Common myeloid progenitor, CD34-positive (primary cell): ENCODE measurements around the gene VPS41. TPM values are rescaled to one million over a fixed set of nuclear protein-coding genes. Genes with fewer than 3 reads are reported as not detected.
"Not testable (repeated sequence)": the region's sequence is repeated elsewhere in the genome, so short reads cannot be mapped to it uniquely, and the experiment has no call there.

ENCODE experiments used
- CTCF ChIA-PET: fragments of 350-600 bp; sonication (Branson Sonifier 250); formaldehyde crosslinking; loops from one replicate; lab custom pipeline; 2021; ENCODE audit warnings: antibody characterized with exemption; lab: Charles Lee
- POLR2A ChIA-PET: fragments of 350-600 bp; sonication (Branson Sonifier 250); formaldehyde crosslinking; loops from one replicate; lab custom pipeline; 2021; ENCODE audit warnings: antibody characterized with exemption; lab: Charles Lee
- DNase-seq, 3 donors: peaks; one replicate each; pipeline versions ENCODE4 v3.0.0 to v3.0.0-alpha.2; 2013
- H3K27ac ChIP-seq, 2 experiments: 1 replicate in 1 of 2; 2 replicates in 1 of 2; pipeline ENCODE4 v1.7.0; 2013; ENCODE audit warnings: inconsistent platforms in 2 of 2, low read length in 2 of 2, mild to moderate bottlenecking in 2 of 2, low read depth in 1 of 2, moderate library complexity in 1 of 2; ENCODE audit not compliant: severe bottlenecking in 2 of 2, insufficient read depth in 1 of 2, poor library complexity in 1 of 2
- H3K27me3 ChIP-seq, 5 experiments: replicated peaks in 2 of 5; 1 replicate in 3 of 5; 2 replicates in 2 of 5; pipeline versions ENCODE4 v1.6.1 to v1.7.0; 2013; ENCODE audit warnings: low read length in 4 of 5, mild to moderate bottlenecking in 2 of 5, moderate library complexity in 2 of 5, inconsistent platforms in 1 of 5; ENCODE audit not compliant: insufficient read depth in 5 of 5, control insufficient read depth in 4 of 5
- H3K36me3 ChIP-seq, 4 experiments: 1 replicate in 2 of 4; 2 replicates in 2 of 4; pipeline versions ENCODE4 v1.6.1 to v1.7.0; 2013; ENCODE audit warnings: low read length in 3 of 4, control low read depth in 1 of 4, mild to moderate bottlenecking in 1 of 4; ENCODE audit not compliant: control insufficient read depth in 4 of 4, insufficient read depth in 4 of 4
- H3K4me1 ChIP-seq, 4 experiments: 1 replicate in 3 of 4; 2 replicates in 1 of 4; pipeline versions ENCODE4 v1.6.1 to v1.7.1; 2013; ENCODE audit warnings: low read length in 3 of 4, mild to moderate bottlenecking in 3 of 4, control low read depth in 1 of 4, inconsistent platforms in 1 of 4, moderate library complexity in 1 of 4; ENCODE audit not compliant: control insufficient read depth in 4 of 4, insufficient read depth in 4 of 4; ENCODE audit errors: control extremely low read depth in 1 of 4
- H3K4me3 ChIP-seq, 7 experiments: 1 replicate in 4 of 7; 2 replicates in 3 of 7; pipeline versions ENCODE4 v1.5.1 to v1.7.0; 2013; ENCODE audit warnings: mild to moderate bottlenecking in 7 of 7, low read length in 6 of 7, moderate library complexity in 6 of 7, inconsistent platforms in 2 of 7, low read depth in 2 of 7, control low read depth in 1 of 7; ENCODE audit not compliant: insufficient read depth in 4 of 7, control insufficient read depth in 1 of 7; ENCODE audit errors: extremely low read depth in 1 of 7
- H3K9me3 ChIP-seq, 5 experiments: 1 replicate in 4 of 5; 2 replicates in 1 of 5; pipeline versions ENCODE4 v1.6.1 to v1.7.1; 2013; ENCODE audit warnings: low read length in 4 of 5, mild to moderate bottlenecking in 2 of 5, inconsistent platforms in 1 of 5, low read depth in 1 of 5, moderate library complexity in 1 of 5; ENCODE audit not compliant: control insufficient read depth in 4 of 5, insufficient read depth in 2 of 5; ENCODE audit errors: control extremely low read depth in 1 of 5
- WGBS: methylation state at CpG from one replicate; pipeline ENCODE4 v1.1.5; 2013; ENCODE audit not compliant: insufficient coverage; 5-methylcytosine and 5-hydroxymethylcytosine counted together
- polyA plus RNA-seq: library from polyadenylated mRNA; unstranded; fragments of 120-200 nt; gene quantifications from one replicate; pipeline ENCODE4 v1.2.1, GENCODE V29; 2013

The VPS41 gene
- 54.4 TPM for polyA plus RNA-seq

- 1% methylated on average over 16 of the region's 20 CpGs for WGBS
- peaks cover 6 to 18% (median 12%) of the 10 kb centered on the region in 4 experiments for H3K4me1 ChIP-seq
- ChIA-PET CTCF (no interaction called here), POLR2A (interaction anchor here (0.6 kb wide), 1 partner anchor 12 kb away, joined by 3 read pairs; no protein-coding TSS in a partner anchor)
- peak; percentile 79 to 92 (median 88) for DNase-seq
- no peaks in the 10 kb centered on the region for H3K27me3 ChIP-seq
- peak within 1 kb of the TSS; percentile 80 to 96 (median 93) for H3K4me3 ChIP-seq
- peaks cover 0 to 2% (median 0%) of the 10 kb centered on the region in 4 experiments for H3K36me3 ChIP-seq
- H3K9me3 ChIP-seq, result no peaks in the 10 kb centered on the region
- H3K27ac ChIP-seq, result peak within 1 kb of the TSS; percentile 35 to 87
Measured at GRCh38 chr7:38908759-38909335, at the start of gene VPS41. TSS of gene VPS41 (minus strand) at chr7:38909191. CDS start at chr7:38909174, 17 bp downstream.

- Histone ChIP-seq H3K27ac (no peak overlapping the region), H3K4me1 (no peaks in the 10 kb centered on the region), H3K9me3 (no peaks in the 10 kb centered on the region), H3K27me3 (no peaks in the 10 kb centered on the region), H3K4me3 (no peak overlapping the region), H3K36me3 (no peaks in the 10 kb centered on the region)
- ChIA-PET POLR2A (no interaction called here), CTCF (no interaction called here)
- WGBS, result 50% methylated on average over 1 of the region's 5 CpGs
- DNase-seq, result no peak
Measured at GRCh38 chr7:38955892-38956291, 46.9 kb upstream of the VPS41 start.

GRCh38 chr7:38953971-38954370, 45.0 kb upstream of the VPS41 start:
- H3K27me3 ChIP-seq, result no peaks in the 10 kb centered on the region
- ChIA-PET CTCF (interaction anchor here (0.6 kb wide), 1 partner anchor 362 kb away, joined by 3 read pairs; no protein-coding TSS in a partner anchor), POLR2A (interaction anchor here (0.8 kb wide), 1 partner anchor 767 kb away, joined by 3 read pairs; no protein-coding TSS in a partner anchor)

GRCh38 chr7:38953227-38953626, 44.2 kb upstream of the VPS41 start:
- WGBS, result no CpG with 5 or more reads among the region's 1 CpG

More at GRCh38 chr7:38953971-38954370, 45.0 kb upstream of the VPS41 start:
- H3K27ac ChIP-seq, result no peak overlapping the region
- DNase-seq, result no peak
- H3K4me1 ChIP-seq, result no peaks in the 10 kb centered on the region
- no peak overlapping the region for H3K4me3 ChIP-seq
- no peaks in the 10 kb centered on the region for H3K36me3 ChIP-seq
- 93% methylated on average over 3 of the region's 4 CpGs for WGBS
- no peaks in the 10 kb centered on the region for H3K9me3 ChIP-seq

GRCh38 chr7:38951213-38951612, 42.2 kb upstream of the VPS41 start:
- Histone ChIP-seq H3K27me3 (no peaks in the 10 kb centered on the region), H3K36me3 (no peaks in the 10 kb centered on the region), H3K27ac (no peak overlapping the region), H3K4me3 (no peak overlapping the region), H3K4me1 (no peaks in the 10 kb centered on the region), H3K9me3 (no peaks in the 10 kb centered on the region)
- CTCF ChIA-PET, result no interaction called here
- no peak for DNase-seq
- 98% methylated on average over 3 of the region's 6 CpGs for WGBS
- POLR2A ChIA-PET, result no interaction called here

More at GRCh38 chr7:38953227-38953626, 44.2 kb upstream of the VPS41 start:
- no peak for DNase-seq
- ChIA-PET CTCF (interaction anchor here (0.6 kb wide), 2 partner anchors 39 to 362 kb away, joined by 3 read pairs; no protein-coding TSS in a partner anchor), POLR2A (no interaction called here)
- Histone ChIP-seq H3K27ac (no peak overlapping the region), H3K9me3 (no peaks in the 10 kb centered on the region), H3K4me1 (no peaks in the 10 kb centered on the region), H3K27me3 (no peaks in the 10 kb centered on the region), H3K4me3 (no peak overlapping the region), H3K36me3 (no peaks in the 10 kb centered on the region)

- Histone ChIP-seq H3K27ac (no peak overlapping the region), H3K36me3 (no peaks in the 10 kb centered on the region), H3K4me3 (no peak overlapping the region), H3K9me3 (no peaks in the 10 kb centered on the region), H3K4me1 (no peaks in the 10 kb centered on the region), H3K27me3 (no peaks in the 10 kb centered on the region)
- CTCF ChIA-PET, result no interaction called here
- WGBS, result no CpG with 5 or more reads among the region's 1 CpG
- POLR2A ChIA-PET, result no interaction called here
- DNase-seq, result peak in 1 of 3 donors; percentile 13
Measured at GRCh38 chr7:38950309-38950708, 41.3 kb upstream of the VPS41 start.

- H3K27ac ChIP-seq, H3K36me3 ChIP-seq, H3K27me3 ChIP-seq, H3K4me1 ChIP-seq, POLR2A ChIA-PET, DNase-seq, H3K4me3 ChIP-seq, CTCF ChIA-PET, H3K9me3 ChIP-seq: not testable (repeated sequence)
- 100% methylated on average over 1 of the region's 4 CpGs for WGBS
Measured at GRCh38 chr7:38947541-38947940, 38.5 kb upstream of the VPS41 start.
